H1 (cell line): ENCODE results near the gene RUNX1. TPM values are rescaled to one million over a fixed set of nuclear protein-coding genes. Genes with fewer than 3 reads are reported as not detected.

Experiments
- CTCF ChIA-PET: fragments of 300-600 bp; sonication (Branson Sonifier 250); formaldehyde crosslinking; loops from one replicate; lab custom pipeline; 2021; ENCODE audit not compliant: partially characterized antibody; lab: Charles Lee
- POLR2A ChIA-PET: fragments of 300-600 bp; sonication (Branson Sonifier 250); formaldehyde crosslinking; loops from one replicate; lab custom pipeline; 2021; ENCODE audit warnings: inconsistent platforms; ENCODE audit not compliant: partially characterized antibody; lab: Charles Lee
- DNase-seq, 2 experiments: peaks; one replicate each; pipeline versions ENCODE4 v3.0.0 to v3.0.0-alpha.2; 2010 to 2022; ENCODE audit warnings: low spot score in 2 of 2, low read depth in 1 of 2, mixed read lengths in 1 of 2
- FAIRE-seq: peaks from 2 replicates; lab custom pipeline; 2011; peaks lifted over from hg19 to GRCh38; lab: Jason Lieb, UNC
- H2AFZ ChIP-seq: 2 replicates; pipeline ENCODE4 v1.8.1; 2012; ENCODE audit warnings: low read length, inconsistent platforms
- H2AK5ac ChIP-seq: 2 replicates; pipeline ENCODE4 v1.6.1; 2013; ENCODE audit warnings: low read depth, low read length
- H2BK120ac ChIP-seq: replicated peaks from 2 replicates; pipeline ENCODE3; 2013; ENCODE audit warnings: low read depth, low read length, inconsistent platforms
- H2BK12ac ChIP-seq: 2 replicates; pipeline ENCODE4 v1.6.1; 2013; ENCODE audit warnings: low read depth, low read length
- H2BK15ac ChIP-seq: 2 replicates; pipeline ENCODE4 v1.6.1; 2013; ENCODE audit warnings: low read length
- H2BK20ac ChIP-seq: 2 replicates; pipeline ENCODE4 v1.6.1; 2013; ENCODE audit warnings: low read length
- H2BK5ac ChIP-seq: 2 replicates; pipeline ENCODE4 v1.6.1; 2013; ENCODE audit warnings: low read depth, low read length
- H3K14ac ChIP-seq: 2 replicates; pipeline ENCODE4 v1.6.1; 2013; ENCODE audit warnings: inconsistent platforms; ENCODE audit not compliant: insufficient read length
- H3K18ac ChIP-seq: 2 replicates; pipeline ENCODE4 v1.6.1; 2013; ENCODE audit warnings: low read length; ENCODE audit errors: extremely low read depth
- H3K23ac ChIP-seq: 2 replicates; pipeline ENCODE4 v1.6.1; 2013; ENCODE audit warnings: inconsistent platforms; ENCODE audit not compliant: insufficient read length
- H3K23me2 ChIP-seq: 2 replicates; pipeline ENCODE4 v1.6.1; 2013; ENCODE audit warnings: low read depth, low read length
- H3K27ac ChIP-seq: 2 replicates; pipeline ENCODE4 v1.6.1; 2011; ENCODE audit warnings: low read depth, low read length, inconsistent platforms
- H3K27me3 ChIP-seq, 4 experiments: replicated peaks in 1 of 4; 1 replicate in 1 of 4; 2 replicates in 3 of 4; pipeline versions ENCODE4 v1.6.1 to v1.8.1; 2011 to 2013; ENCODE audit warnings: low read length in 3 of 4, mild to moderate bottlenecking in 3 of 4, inconsistent platforms in 2 of 4, mixed read lengths in 2 of 4, moderate library complexity in 1 of 4; ENCODE audit not compliant: control insufficient read depth in 3 of 4, insufficient read depth in 3 of 4; ENCODE audit errors: extremely low read depth in 1 of 4
- H3K36me3 ChIP-seq, 4 experiments: 2 replicates each; pipeline versions ENCODE4 v1.6.1 to v1.8.1; 2011 to 2013; ENCODE audit warnings: mild to moderate bottlenecking in 4 of 4, low read length in 3 of 4, moderate library complexity in 2 of 4, control low read depth in 1 of 4, inconsistent platforms in 1 of 4; ENCODE audit not compliant: insufficient read depth in 4 of 4, control insufficient read depth in 2 of 4
- H3K4ac ChIP-seq: replicated peaks from 2 replicates; pipeline ENCODE3; 2013; ENCODE audit warnings: low read length, low read depth, mixed read lengths, inconsistent platforms; ENCODE audit not compliant: insufficient read length
- H3K4me1 ChIP-seq, 4 experiments: replicated peaks in 1 of 4; 1 replicate in 1 of 4; 2 replicates in 3 of 4; pipeline versions ENCODE4 v1.6.1 to v1.8.1; 2011 to 2013; ENCODE audit warnings: low read length in 3 of 4, inconsistent platforms in 2 of 4, mixed read lengths in 1 of 4; ENCODE audit not compliant: insufficient read depth in 4 of 4, control insufficient read depth in 3 of 4
- H3K4me2 ChIP-seq, 2 experiments: 2 replicates each; pipeline versions ENCODE4 v1.6.1 to v1.8.1; 2011 to 2013; ENCODE audit warnings: low read depth in 2 of 2, low read length in 2 of 2, control low read depth in 1 of 2, inconsistent platforms in 1 of 2, mild to moderate bottlenecking in 1 of 2; ENCODE audit not compliant: insufficient read depth in 1 of 2
- H3K4me3 ChIP-seq, 4 experiments: fragments of 200-600, 300-600 bp in 1 of 4; sonication (generic), shearing (Covaris generic), sonication (Bioruptor Twin) in 1 of 4; 2 replicates each; pipeline versions ENCODE4 v1.5.1 to v1.8.1; 2011 to 2016; ENCODE audit warnings: low read length in 4 of 4, low read depth in 3 of 4, control low read depth in 2 of 4, inconsistent platforms in 2 of 4, mild to moderate bottlenecking in 2 of 4, mixed read lengths in 1 of 4, moderate library complexity in 1 of 4; ENCODE audit not compliant: insufficient read depth in 2 of 4; ENCODE audit errors: extremely low read depth in 1 of 4
- H3K56ac ChIP-seq: replicated peaks from 2 replicates; pipeline ENCODE3; 2013; ENCODE audit warnings: low read depth, mild to moderate bottlenecking, mixed read lengths, low read length, inconsistent platforms; ENCODE audit not compliant: insufficient read length
- H3K79me1 ChIP-seq: 2 replicates; pipeline ENCODE4 v1.6.1; 2013; ENCODE audit warnings: low read depth, low read length, control low read depth
- H3K79me2 ChIP-seq, 2 experiments: 2 replicates each; pipeline versions ENCODE4 v1.6.1 to v1.8.1; 2012 to 2013; ENCODE audit warnings: low read length in 2 of 2, mild to moderate bottlenecking in 2 of 2, inconsistent platforms in 1 of 2; ENCODE audit not compliant: insufficient read depth in 2 of 2, control insufficient read depth in 1 of 2
- H3K9ac ChIP-seq, 4 experiments: replicated peaks in 1 of 4; 1 replicate in 1 of 4; 2 replicates in 3 of 4; pipeline versions ENCODE4 v1.6.1 to v1.8.1; 2011 to 2013; ENCODE audit warnings: low read depth in 3 of 4, low read length in 3 of 4, control low read depth in 2 of 4, mild to moderate bottlenecking in 2 of 4, moderate library complexity in 2 of 4, inconsistent platforms in 1 of 4; ENCODE audit errors: extremely low read depth in 1 of 4
- H3K9me3 ChIP-seq, 2 experiments: 2 replicates each; pipeline versions ENCODE4 v1.6.1 to v1.8.1; 2012 to 2013; ENCODE audit warnings: mild to moderate bottlenecking in 2 of 2, moderate library complexity in 2 of 2, control low read depth in 1 of 2, inconsistent platforms in 1 of 2, low read depth in 1 of 2, low read length in 1 of 2, mixed read lengths in 1 of 2; ENCODE audit not compliant: insufficient read depth in 2 of 2
- H4K20me1 ChIP-seq, 2 experiments: replicated peaks in 1 of 2; 2 replicates each; pipeline versions ENCODE3 to v1.8.1; 2011 to 2013; ENCODE audit warnings: inconsistent platforms in 2 of 2, low read length in 2 of 2, mild to moderate bottlenecking in 1 of 2; ENCODE audit not compliant: insufficient read depth in 2 of 2, control insufficient read depth in 1 of 2
- H4K5ac ChIP-seq: 2 replicates; pipeline ENCODE4 v1.6.1; 2013; ENCODE audit warnings: low read length, low read depth, mixed read lengths, inconsistent platforms; ENCODE audit not compliant: insufficient read length
- H4K8ac ChIP-seq: 2 replicates; pipeline ENCODE4 v1.8.0; 2013; ENCODE audit warnings: mild to moderate bottlenecking, moderate library complexity, low read length, inconsistent platforms; ENCODE audit not compliant: insufficient read depth; ENCODE audit errors: extremely low read depth
- H4K91ac ChIP-seq: replicated peaks from 2 replicates; pipeline ENCODE3; 2013; ENCODE audit warnings: low read length, mixed read lengths, inconsistent platforms; ENCODE audit not compliant: insufficient read length
- EGR1 ChIP-seq: IDR thresholded peaks from 2 replicates; pipeline ENCODE4 v1.6.1; 2011; ENCODE audit warnings: low read depth, low read length, borderline replicate concordance
- POU5F1 ChIP-seq: IDR thresholded peaks from 2 replicates; pipeline ENCODE4 v1.6.1; 2011; ENCODE audit warnings: low read depth, mild to moderate bottlenecking, low read length, moderate library complexity
- SAP30 ChIP-seq: fragments of 300-600 bp; sonication (generic); IDR thresholded peaks from 2 replicates; pipeline ENCODE4 v1.7.1; 2012; ENCODE audit warnings: low read length, moderate library complexity, mild to moderate bottlenecking, inconsistent platforms; ENCODE audit not compliant: insufficient read depth, insufficient replicate concordance
- WGBS, 2 experiments: shearing (Covaris generic) in 1 of 2; methylation state at CpG; one replicate each; pipeline versions ENCODE4 v1.1.6 to v1.1.7; 2013 to 2015; ENCODE audit warnings: low lambda C conversion rate in 2 of 2, mixed read lengths in 2 of 2, inconsistent platforms in 1 of 2, low coverage in 1 of 2, missing lambda C conversion rate in 1 of 2; ENCODE audit not compliant: insufficient replicate concordance in 2 of 2, insufficient coverage in 1 of 2, insufficient read length in 1 of 2; ENCODE audit errors: extremely low coverage in 1 of 2, missing lambda C conversion rate in 1 of 2; 5-methylcytosine and 5-hydroxymethylcytosine counted together
- polyA plus RNA-seq, 7 experiments: library from polyadenylated mRNA; depleted of rRNA in 3 of 7; stranded (reverse) in 5 of 7; unstranded in 2 of 7; fragments of >200 nt in 5 of 7; fragments of 200-250 nt in 2 of 7; gene quantifications; 1 replicate in 5 of 7; 2 replicates in 1 of 7; 4 replicates in 1 of 7; pipeline versions ENCODE4 v1.2.1 to v1.2.3, GENCODE V29; 2011 to 2013; ENCODE audit warnings: missing spikeins in 2 of 7, mixed read lengths in 2 of 7
- total RNA-seq: library from RNA; stranded (reverse); fragmentation: NEBNext Ultra II Directional; extraction: Animal tissue kit (Norgen Biotek cat#: 25700); gene quantifications from 2 replicates; pipeline ENCODE4 v1.2.1, GENCODE V29; 2021

Gene RUNX1
- total and polyA plus RNA-seq, 2 of the 8 experiments (the other 6 are each of a cell fraction or from before 2014, with no cell fraction given), result 0.20 to 0.60 TPM

DNA sequence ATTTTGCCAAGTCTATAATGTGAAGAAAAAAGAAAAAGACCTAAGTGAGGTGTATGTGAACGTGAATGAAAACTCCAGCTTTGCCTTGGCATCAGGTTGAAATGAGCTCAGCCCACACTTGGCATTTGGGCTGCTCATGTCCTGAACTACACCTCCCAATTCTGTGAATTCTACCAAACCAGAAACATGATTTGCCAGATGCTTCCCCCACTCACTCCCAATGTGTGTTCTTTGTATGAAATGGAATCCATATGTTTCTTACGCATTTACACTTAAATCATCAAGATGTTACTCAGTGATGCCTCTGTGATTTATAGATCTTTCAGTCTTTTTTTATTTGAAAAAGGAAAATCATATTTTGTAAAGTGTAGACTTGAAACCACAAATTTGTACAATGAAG lies 32.8 kb upstream of the RUNX1 start:
- Histone ChIP-seq H2BK12ac (no peak overlapping the region), H3K27me3 (no peaks in the 10 kb centered on the region)
- TF ChIP-seq EGR1 (no peak), POU5F1 (no peak), SAP30 (no peak)

More for the DNA sequence above, 32.8 kb upstream of the RUNX1 start:
- Histone ChIP-seq H3K4me3 (no peak overlapping the region), H3K4me1 (no peaks in the 10 kb centered on the region), H3K23me2 (no peaks in the 10 kb centered on the region), H4K8ac (no peak overlapping the region), H4K91ac (no peak overlapping the region), H2AK5ac (no peak overlapping the region), H2BK120ac (no peak overlapping the region), H3K79me1 (no peaks in the 10 kb centered on the region), H2AFZ (no peak overlapping the region), H3K18ac (no peak overlapping the region), H3K36me3 (no peaks in the 10 kb centered on the region), H3K56ac (no peak overlapping the region), H4K20me1 (no peaks in the 10 kb centered on the region), H2BK20ac (no peak overlapping the region), H3K79me2 (no peaks in the 10 kb centered on the region), H4K5ac (no peak overlapping the region), H3K9me3 (peaks cover 0 to 5% of the 10 kb centered on the region in 2 experiments; a peak in 1 of 4 replicates), H3K4ac (no peak overlapping the region), H2BK15ac (no peak overlapping the region), H3K9ac (no peak overlapping the region), H2BK5ac (no peak overlapping the region), H3K14ac (no peak overlapping the region), H3K4me2 (no peak overlapping the region), H3K27ac (no peak overlapping the region), H3K23ac (no peak overlapping the region)
- no peak for FAIRE-seq
- CTCF ChIA-PET, result no interaction called here
- 95% methylated on average over 2 of the region's 2 CpGs; no CpG with 5 or more reads in 1 of the 2 experiments for WGBS, 2 experiments
- POLR2A ChIA-PET, result no interaction called here
- DNase-seq, result no peak
